HepG2 (cell line): ENCODE data around the gene SLC22A14.

ENCODE experiments used
- BHLHE40 ChIP-seq: IDR thresholded peaks from 2 replicates; pipeline ENCODE4 v1.6.1; 2011; ENCODE audit warnings: low read length, improper control_type of control experiment
- CEBPB ChIP-seq: IDR thresholded peaks from 2 replicates; pipeline ENCODE4 v1.6.1; 2011; ENCODE audit warnings: low read depth, low read length, improper control_type of control experiment, borderline replicate concordance
- EP300 ChIP-seq, 3 experiments: sonication (generic) in 1 of 3; formaldehyde crosslinking in 1 of 3; IDR thresholded peaks; 2 replicates each; pipeline versions ENCODE4 v1.5.1 to v1.6.1; 2011 to 2020; ENCODE audit warnings: low read depth in 2 of 3, low read length in 2 of 3, borderline replicate concordance in 1 of 3, improper control_type of control experiment in 1 of 3, mild to moderate bottlenecking in 1 of 3, missing genetic modification reagents in 1 of 3, moderate library complexity in 1 of 3
- HMG20B ChIP-seq: conservative IDR thresholded peaks from 2 replicates; pipeline ENCODE4 v1.6.1; 2016; ENCODE audit warnings: missing genetic modification reagents, missing compliant biosample characterization
- SIN3A ChIP-seq: IDR thresholded peaks from 2 replicates; pipeline ENCODE4 v1.6.1; 2011; ENCODE audit warnings: low read depth, mild to moderate bottlenecking, control low read depth, low read length, borderline replicate concordance
- SP4 ChIP-seq: sonication (generic); formaldehyde crosslinking; IDR thresholded peaks from 2 replicates; pipeline ENCODE4 v1.8.1; 2023; ENCODE audit warnings: mild to moderate bottlenecking, missing genetic modification reagents
- TCF12 ChIP-seq, 2 experiments: fragments of 450-650 bp in 1 of 2; sonication (generic) in 1 of 2; formaldehyde crosslinking in 1 of 2; IDR thresholded peaks; 2 replicates each; pipeline versions ENCODE4 v1.6.1 to v1.8.0; 2017 to 2022; ENCODE audit warnings: antibody characterized with exemption in 1 of 2, mild to moderate bottlenecking in 1 of 2, missing genetic modification reagents in 1 of 2, moderate library complexity in 1 of 2
- XRCC5 ChIP-seq: fragments of 200-400 bp; formaldehyde crosslinking; optimal IDR thresholded peaks from 2 replicates; pipeline ENCODE3; 2017; ENCODE audit warnings: mild to moderate bottlenecking, low read length
- ZNF121 ChIP-seq: sonication (generic); formaldehyde crosslinking; IDR thresholded peaks from 2 replicates; pipeline ENCODE4 v1.5.0; 2020; ENCODE audit warnings: mild to moderate bottlenecking, missing genetic modification reagents
- TF ChIP-seq, protein P1 (sequence below), 2 experiments: IDR thresholded peaks; 2 replicates each; pipeline ENCODE4 v1.6.1; 2011 to 2012; ENCODE audit warnings: low read length in 2 of 2, borderline replicate concordance in 1 of 2, low read depth in 1 of 2, mild to moderate bottlenecking in 1 of 2, moderate library complexity in 1 of 2
- TF ChIP-seq, protein P2 (sequence below): sonication (generic); formaldehyde crosslinking; IDR thresholded peaks from 2 replicates; pipeline ENCODE4 v1.5.0; 2020; ENCODE audit warnings: mild to moderate bottlenecking, missing genetic modification reagents, moderate library complexity
- TF ChIP-seq, protein P3 (sequence below): IDR thresholded peaks from 2 replicates; pipeline ENCODE4 v1.6.1; 2016; ENCODE audit warnings: low read depth, missing genetic modification reagents, missing compliant biosample characterization

DNA sequence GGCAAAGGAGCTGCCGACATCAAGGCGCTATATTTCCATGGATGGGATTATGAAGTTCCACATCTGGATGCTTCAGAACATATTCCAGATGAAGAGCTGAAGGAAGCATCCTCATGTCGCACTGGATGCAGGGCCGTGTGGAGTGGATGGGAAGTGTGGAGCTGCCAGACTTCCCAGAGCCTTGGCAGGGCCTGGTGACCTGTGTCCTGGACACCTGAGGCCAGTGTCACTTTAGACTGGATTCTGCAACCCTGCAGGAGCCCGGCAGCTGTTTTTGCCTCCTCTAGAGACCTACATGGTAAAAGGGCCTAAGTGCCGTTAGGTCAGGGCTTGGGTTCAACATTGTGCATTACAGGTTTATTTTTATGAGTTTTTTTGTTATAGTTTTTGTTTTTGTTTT, 53.2 kb downstream of the SLC22A14 start:
- TF ChIP-seq, protein P1, sequence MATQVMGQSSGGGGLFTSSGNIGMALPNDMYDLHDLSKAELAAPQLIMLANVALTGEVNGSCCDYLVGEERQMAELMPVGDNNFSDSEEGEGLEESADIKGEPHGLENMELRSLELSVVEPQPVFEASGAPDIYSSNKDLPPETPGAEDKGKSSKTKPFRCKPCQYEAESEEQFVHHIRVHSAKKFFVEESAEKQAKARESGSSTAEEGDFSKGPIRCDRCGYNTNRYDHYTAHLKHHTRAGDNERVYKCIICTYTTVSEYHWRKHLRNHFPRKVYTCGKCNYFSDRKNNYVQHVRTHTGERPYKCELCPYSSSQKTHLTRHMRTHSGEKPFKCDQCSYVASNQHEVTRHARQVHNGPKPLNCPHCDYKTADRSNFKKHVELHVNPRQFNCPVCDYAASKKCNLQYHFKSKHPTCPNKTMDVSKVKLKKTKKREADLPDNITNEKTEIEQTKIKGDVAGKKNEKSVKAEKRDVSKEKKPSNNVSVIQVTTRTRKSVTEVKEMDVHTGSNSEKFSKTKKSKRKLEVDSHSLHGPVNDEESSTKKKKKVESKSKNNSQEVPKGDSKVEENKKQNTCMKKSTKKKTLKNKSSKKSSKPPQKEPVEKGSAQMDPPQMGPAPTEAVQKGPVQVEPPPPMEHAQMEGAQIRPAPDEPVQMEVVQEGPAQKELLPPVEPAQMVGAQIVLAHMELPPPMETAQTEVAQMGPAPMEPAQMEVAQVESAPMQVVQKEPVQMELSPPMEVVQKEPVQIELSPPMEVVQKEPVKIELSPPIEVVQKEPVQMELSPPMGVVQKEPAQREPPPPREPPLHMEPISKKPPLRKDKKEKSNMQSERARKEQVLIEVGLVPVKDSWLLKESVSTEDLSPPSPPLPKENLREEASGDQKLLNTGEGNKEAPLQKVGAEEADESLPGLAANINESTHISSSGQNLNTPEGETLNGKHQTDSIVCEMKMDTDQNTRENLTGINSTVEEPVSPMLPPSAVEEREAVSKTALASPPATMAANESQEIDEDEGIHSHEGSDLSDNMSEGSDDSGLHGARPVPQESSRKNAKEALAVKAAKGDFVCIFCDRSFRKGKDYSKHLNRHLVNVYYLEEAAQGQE (IDR thresholded peaks at IDR 0.05; ENCODE audit: borderline replicate concordance in 1 of 2, low read depth in 1 of 2, low read length in 2 of 2) = no peak
- TF ChIP-seq EP300 (IDR thresholded peaks at IDR 0.05; ENCODE audit: low read depth in 2 of 2, low read length in 2 of 2) (no peak), EP300 (CRISPR knock-in tag; IDR thresholded peaks at IDR 0.05; ENCODE audit: borderline replicate concordance) (no peak), HMG20B (no peak), CEBPB (no peak), XRCC5 (no peak), ZNF121 (no peak), TCF12 (IDR thresholded peaks at IDR 0.05) (no peak), TCF12 (CRISPR knock-in tag; IDR thresholded peaks at IDR 0.05) (no peak), BHLHE40 (no peak), SIN3A (no peak), SP4 (CRISPR knock-in tag) (no peak)
- TF ChIP-seq, protein P2, sequence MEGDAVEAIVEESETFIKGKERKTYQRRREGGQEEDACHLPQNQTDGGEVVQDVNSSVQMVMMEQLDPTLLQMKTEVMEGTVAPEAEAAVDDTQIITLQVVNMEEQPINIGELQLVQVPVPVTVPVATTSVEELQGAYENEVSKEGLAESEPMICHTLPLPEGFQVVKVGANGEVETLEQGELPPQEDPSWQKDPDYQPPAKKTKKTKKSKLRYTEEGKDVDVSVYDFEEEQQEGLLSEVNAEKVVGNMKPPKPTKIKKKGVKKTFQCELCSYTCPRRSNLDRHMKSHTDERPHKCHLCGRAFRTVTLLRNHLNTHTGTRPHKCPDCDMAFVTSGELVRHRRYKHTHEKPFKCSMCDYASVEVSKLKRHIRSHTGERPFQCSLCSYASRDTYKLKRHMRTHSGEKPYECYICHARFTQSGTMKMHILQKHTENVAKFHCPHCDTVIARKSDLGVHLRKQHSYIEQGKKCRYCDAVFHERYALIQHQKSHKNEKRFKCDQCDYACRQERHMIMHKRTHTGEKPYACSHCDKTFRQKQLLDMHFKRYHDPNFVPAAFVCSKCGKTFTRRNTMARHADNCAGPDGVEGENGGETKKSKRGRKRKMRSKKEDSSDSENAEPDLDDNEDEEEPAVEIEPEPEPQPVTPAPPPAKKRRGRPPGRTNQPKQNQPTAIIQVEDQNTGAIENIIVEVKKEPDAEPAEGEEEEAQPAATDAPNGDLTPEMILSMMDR (CRISPR knock-in tag) = no peak
- TF ChIP-seq, protein P3, sequence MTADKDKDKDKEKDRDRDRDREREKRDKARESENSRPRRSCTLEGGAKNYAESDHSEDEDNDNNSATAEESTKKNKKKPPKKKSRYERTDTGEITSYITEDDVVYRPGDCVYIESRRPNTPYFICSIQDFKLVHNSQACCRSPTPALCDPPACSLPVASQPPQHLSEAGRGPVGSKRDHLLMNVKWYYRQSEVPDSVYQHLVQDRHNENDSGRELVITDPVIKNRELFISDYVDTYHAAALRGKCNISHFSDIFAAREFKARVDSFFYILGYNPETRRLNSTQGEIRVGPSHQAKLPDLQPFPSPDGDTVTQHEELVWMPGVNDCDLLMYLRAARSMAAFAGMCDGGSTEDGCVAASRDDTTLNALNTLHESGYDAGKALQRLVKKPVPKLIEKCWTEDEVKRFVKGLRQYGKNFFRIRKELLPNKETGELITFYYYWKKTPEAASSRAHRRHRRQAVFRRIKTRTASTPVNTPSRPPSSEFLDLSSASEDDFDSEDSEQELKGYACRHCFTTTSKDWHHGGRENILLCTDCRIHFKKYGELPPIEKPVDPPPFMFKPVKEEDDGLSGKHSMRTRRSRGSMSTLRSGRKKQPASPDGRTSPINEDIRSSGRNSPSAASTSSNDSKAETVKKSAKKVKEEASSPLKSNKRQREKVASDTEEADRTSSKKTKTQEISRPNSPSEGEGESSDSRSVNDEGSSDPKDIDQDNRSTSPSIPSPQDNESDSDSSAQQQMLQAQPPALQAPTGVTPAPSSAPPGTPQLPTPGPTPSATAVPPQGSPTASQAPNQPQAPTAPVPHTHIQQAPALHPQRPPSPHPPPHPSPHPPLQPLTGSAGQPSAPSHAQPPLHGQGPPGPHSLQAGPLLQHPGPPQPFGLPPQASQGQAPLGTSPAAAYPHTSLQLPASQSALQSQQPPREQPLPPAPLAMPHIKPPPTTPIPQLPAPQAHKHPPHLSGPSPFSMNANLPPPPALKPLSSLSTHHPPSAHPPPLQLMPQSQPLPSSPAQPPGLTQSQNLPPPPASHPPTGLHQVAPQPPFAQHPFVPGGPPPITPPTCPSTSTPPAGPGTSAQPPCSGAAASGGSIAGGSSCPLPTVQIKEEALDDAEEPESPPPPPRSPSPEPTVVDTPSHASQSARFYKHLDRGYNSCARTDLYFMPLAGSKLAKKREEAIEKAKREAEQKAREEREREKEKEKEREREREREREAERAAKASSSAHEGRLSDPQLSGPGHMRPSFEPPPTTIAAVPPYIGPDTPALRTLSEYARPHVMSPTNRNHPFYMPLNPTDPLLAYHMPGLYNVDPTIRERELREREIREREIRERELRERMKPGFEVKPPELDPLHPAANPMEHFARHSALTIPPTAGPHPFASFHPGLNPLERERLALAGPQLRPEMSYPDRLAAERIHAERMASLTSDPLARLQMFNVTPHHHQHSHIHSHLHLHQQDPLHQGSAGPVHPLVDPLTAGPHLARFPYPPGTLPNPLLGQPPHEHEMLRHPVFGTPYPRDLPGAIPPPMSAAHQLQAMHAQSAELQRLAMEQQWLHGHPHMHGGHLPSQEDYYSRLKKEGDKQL = no peak
